ENCODE data around the gene RNPEPL1. TPM values are rescaled to one million over a fixed set of nuclear protein-coding genes. Genes with fewer than 3 reads are reported as not detected.

Gene RNPEPL1
- total RNA-seq, 1 donor from 2014 or later = 22.7 TPM

- Histone ChIP-seq H3K4me3 (ENCODE audit: insufficient read depth, low read depth, low read length) (no peak overlapping the region), H3K9me3 (ENCODE audit: insufficient read depth, low read depth, low read length) (no peaks in the 10 kb centered on the region), H3K27ac (ENCODE audit: low read depth, low read length) (no peak overlapping the region), H4K20me1 (ENCODE audit: insufficient read depth, low read length) (no peaks in the 10 kb centered on the region), H3K4me1 (ENCODE audit: insufficient read depth, low read length) (no peaks in the 10 kb centered on the region), H3K36me3 (ENCODE audit: insufficient read depth, low read length) (no peaks in the 10 kb centered on the region), H3K79me2 (ENCODE audit: insufficient read depth, low read length) (no peaks in the 10 kb centered on the region), H3K9ac (ENCODE audit: low read length) (no peak overlapping the region), H3K4me2 (ENCODE audit: low read length) (no peak overlapping the region), H2AFZ (ENCODE audit: low read depth, low read length) (no peak overlapping the region), H3K27me3 (ENCODE audit: insufficient read depth, low read length) (no peaks in the 10 kb centered on the region)
- TF ChIP-seq CTCF (IDR thresholded peaks at IDR 0.05; ENCODE audit: insufficient read depth, low read depth, low read length) (no peak), EZH2 (IDR thresholded peaks at IDR 0.05; ENCODE audit: insufficient read depth, low read length) (no peak)
- DNase-seq (ENCODE audit: low read depth) (no peak), FAIRE-seq (no peak)
- Mint-ChIP-seq H3K4me1 (ENCODE audit: low read depth, unreplicated experiment) (no peaks in the 10 kb centered on the region), H3K4me3 (ENCODE audit: unreplicated experiment) (no peak overlapping the region), H3K36me3 (ENCODE audit: low read depth, unreplicated experiment) (peaks cover 5% of the 10 kb centered on the region), H3K9me3 (ENCODE audit: unreplicated experiment) (no peaks in the 10 kb centered on the region), H3K27ac (ENCODE audit: unreplicated experiment) (no peak overlapping the region), H3K27me3 (ENCODE audit: low read depth, unreplicated experiment) (peaks cover 4% of the 10 kb centered on the region)
Observed at GRCh38 chr2:240604939-240605716, 36.8 kb downstream of the RNPEPL1 start.

GRCh38 chr2:240605867-240606743, 37.8 kb downstream of the RNPEPL1 start:
- H3K4me3 Mint-ChIP-seq (ENCODE audit: unreplicated experiment) = no peak overlapping the region
- Histone ChIP-seq H4K20me1 (ENCODE audit: insufficient read depth, low read length) (no peaks in the 10 kb centered on the region), H2AFZ (ENCODE audit: low read depth, low read length) (no peak overlapping the region), H3K36me3 (ENCODE audit: insufficient read depth, low read length) (no peaks in the 10 kb centered on the region), H3K4me3 (ENCODE audit: insufficient read depth, low read depth, low read length) (no peak overlapping the region), H3K4me1 (ENCODE audit: insufficient read depth, low read length) (no peaks in the 10 kb centered on the region), H3K4me2 (ENCODE audit: low read length) (no peak overlapping the region), H3K79me2 (ENCODE audit: insufficient read depth, low read length) (no peaks in the 10 kb centered on the region), H3K27ac (ENCODE audit: low read depth, low read length) (no peak overlapping the region), H3K9me3 (ENCODE audit: insufficient read depth, low read depth, low read length) (no peaks in the 10 kb centered on the region), H3K27me3 (ENCODE audit: insufficient read depth, low read length) (no peaks in the 10 kb centered on the region), H3K9ac (ENCODE audit: low read length) (no peak overlapping the region)
- DNase-seq (ENCODE audit: low read depth) (no peak), FAIRE-seq (no peak)
- H3K9me3 Mint-ChIP-seq (ENCODE audit: unreplicated experiment) = no peaks in the 10 kb centered on the region
- TF ChIP-seq EZH2 (IDR thresholded peaks at IDR 0.05; ENCODE audit: insufficient read depth, low read length) (no peak), CTCF (IDR thresholded peaks at IDR 0.05; ENCODE audit: insufficient read depth, low read depth, low read length) (no peak)
- H3K27ac Mint-ChIP-seq (ENCODE audit: unreplicated experiment) = no peak overlapping the region
- no peaks in the 10 kb centered on the region for H3K4me1 Mint-ChIP-seq (ENCODE audit: low read depth, unreplicated experiment)
- peaks cover 5% of the 10 kb centered on the region for H3K36me3 Mint-ChIP-seq (ENCODE audit: low read depth, unreplicated experiment)
- peaks cover 4% of the 10 kb centered on the region for H3K27me3 Mint-ChIP-seq (ENCODE audit: low read depth, unreplicated experiment)
